ENCODE measurements around the gene CREB5.
A peak's percentile ranks its signal among the peaks of the same experiment; 100 is the strongest.

The CREB5 gene

DNA sequence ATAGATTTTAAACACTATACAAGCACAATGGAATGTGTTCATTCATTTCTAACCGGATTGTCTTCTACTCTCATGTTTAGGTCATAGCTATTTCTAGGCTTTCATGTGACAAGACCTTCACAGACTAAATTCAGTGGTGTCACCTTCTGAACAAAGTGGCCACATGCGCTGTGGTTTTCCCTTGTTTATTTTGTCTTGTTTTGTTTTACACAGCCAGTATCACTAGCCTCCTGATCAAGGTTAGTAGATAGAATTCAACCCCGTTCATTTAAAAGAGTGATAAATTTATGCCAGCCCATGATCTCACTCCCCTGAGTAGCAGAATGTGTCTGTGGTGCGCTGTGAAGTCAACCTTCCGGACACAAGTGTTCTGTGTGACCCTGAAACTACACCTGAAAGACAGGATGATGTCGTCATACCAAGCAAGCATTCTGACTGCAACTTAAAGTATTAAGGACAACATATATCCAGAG, 209.1 kb downstream of the CREB5 start:
- no peak for DNase-seq

GRCh38 chr7:28623105-28623730, 210.9 kb downstream of the CREB5 start:
- DNase-seq = no peak

GRCh38 chr7:28623863-28624262, 211.5 kb downstream of the CREB5 start:
- no peak for DNase-seq

GRCh38 chr7:28625432-28625831, 213.1 kb downstream of the CREB5 start:
- no peak for DNase-seq

DNA sequence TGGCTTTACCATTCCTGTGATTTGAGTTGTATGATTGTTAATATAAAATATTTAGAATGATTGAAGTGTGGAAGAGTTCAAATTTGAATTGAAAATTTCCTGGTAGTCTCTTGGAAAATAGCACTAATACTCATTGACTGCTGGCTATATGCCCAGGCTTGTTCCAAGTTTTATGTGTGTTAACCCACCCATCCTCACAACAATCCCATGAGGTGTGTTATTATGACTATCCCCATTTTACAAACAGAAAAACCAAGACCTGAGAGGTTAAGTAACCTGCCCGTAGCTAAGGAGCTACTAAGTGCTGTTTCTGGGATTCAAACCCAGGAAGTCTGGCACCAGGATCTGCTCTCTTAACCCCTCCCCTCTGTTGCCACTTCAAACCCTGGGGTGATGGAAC, 213.9 kb downstream of the CREB5 start:
- DNase-seq = no peak

- peak; percentile 27 for DNase-seq
These were observed 214.4 kb downstream of the CREB5 start for GRCh38 chr7:28626624-28627262.

- DNase-seq = no peak
These were observed 214.9 kb downstream of the CREB5 start for GRCh38 chr7:28627263-28627653.

DNA sequence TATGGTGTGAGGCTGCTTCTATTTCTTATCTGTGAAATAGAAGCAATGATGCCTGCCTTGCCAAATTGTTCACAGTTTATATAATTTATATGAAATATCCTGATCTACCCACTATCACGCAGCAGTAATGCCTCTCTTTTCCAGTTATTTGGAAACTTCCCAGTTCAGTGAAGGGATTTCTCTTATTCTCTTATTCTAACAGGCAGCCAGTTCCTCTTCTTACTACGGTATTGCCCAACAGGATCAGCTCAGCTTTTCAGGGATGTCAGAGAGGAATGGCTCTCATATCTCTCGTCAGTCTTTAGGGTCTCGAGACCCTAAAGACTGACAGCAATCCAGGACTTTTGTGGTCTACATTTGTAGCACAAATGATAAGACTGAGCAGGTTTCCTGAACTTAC, 215.6 kb downstream of the CREB5 start:
- no peak for DNase-seq

DNA sequence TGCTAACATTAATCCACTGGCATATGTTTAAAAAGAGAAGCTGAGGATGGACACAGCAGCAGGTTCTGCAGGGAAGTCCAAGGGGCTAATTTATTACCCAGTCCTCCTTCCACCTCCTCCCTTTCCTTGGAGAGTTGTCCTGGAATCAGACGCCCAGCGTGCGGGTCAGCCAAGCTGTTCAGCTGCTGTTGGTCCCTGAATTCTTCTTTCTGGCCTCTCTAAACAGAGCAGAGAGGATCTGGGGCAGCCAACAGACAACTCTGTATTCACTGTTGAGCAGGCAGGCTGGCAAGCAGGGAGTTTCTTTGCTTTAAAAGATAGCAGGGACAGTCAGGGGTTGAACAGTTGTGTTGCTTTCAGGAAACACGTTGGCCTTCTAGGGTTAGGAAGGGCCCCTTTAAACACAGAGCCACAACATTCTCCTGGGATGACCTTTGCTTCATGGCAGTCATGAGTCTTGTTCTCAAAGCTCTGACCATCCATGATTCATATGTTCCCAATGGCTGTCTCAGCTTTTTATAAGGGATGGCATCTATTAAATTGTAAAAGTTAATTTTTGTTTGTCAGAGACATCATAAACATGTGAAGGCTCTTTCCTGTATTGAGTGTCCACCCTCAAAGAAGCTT, 217.0 kb downstream of the CREB5 start:
- DNase-seq = no peak

GRCh38 chr7:28630350-28630749, 218.0 kb downstream of the CREB5 start:
- DNase-seq = no peak

- DNase-seq = no peak
These were observed 219.7 kb downstream of the CREB5 start for GRCh38 chr7:28631995-28632394.

GRCh38 chr7:28638914-28639313, 226.6 kb downstream of the CREB5 start:
- DNase-seq = no peak

DNA sequence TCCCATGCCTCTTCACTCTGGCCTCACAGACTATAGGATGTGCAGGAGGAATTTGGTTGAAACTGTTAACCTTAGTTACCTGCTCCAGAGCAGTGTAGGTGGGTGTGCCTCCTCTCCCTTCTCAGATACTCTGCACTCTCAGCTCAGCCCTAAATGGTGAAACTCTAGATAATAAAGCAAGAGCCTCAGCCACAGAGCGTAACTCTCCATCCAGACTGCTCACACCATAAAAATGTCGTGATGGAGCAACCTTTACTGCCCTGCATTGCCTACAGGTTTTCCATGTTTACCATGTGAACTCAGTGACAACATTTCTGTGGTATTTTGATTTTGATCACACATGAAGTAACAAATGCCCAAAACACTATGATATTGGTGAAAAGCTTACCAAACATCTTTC, 227.7 kb downstream of the CREB5 start:
- DNase-seq = no peak

GRCh38 chr7:28641752-28642545, 229.6 kb downstream of the CREB5 start:
- no peak for DNase-seq

DNA sequence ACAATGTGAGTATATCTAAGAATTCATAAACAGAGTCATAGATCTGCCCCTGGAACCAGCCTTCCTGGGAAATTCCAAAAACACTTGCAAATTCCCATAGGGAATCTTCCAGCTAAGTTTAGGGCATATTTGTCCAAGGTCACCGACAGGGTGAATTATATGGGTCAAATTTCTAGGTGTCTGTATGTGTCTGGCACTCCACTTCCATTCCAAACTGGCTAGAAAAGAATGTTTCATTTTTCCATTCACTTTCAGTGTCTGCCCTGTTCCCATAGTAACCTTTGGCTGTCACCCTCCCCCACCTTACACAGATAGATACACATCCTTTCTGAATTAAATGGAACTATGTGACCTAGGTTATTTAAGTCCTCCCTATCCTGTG, 230.9 kb downstream of the CREB5 start:
- DNase-seq = no peak

GRCh38 chr7:28643584-28644340, 231.4 kb downstream of the CREB5 start:
- no peak for DNase-seq

DNA sequence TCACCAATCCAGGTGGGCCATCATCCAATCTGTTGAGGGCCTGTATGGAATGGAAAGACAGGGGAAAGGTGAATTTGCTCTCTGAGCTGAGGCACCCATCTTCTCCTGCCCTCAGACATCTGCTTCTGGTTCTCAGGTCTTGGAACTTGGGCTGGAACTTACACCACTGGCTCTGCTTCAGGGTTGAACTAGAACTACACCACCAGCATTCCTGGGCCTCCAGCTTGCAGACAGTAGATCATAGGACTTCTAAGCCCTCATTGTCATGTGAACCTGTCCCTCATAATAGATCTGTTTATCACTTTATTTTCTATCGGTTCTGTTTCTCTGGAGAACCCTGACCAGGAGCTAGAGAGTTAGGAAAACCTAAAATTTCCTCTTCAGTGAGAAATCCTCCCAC, 233.5 kb downstream of the CREB5 start:
- DNase-seq = no peak

DNA sequence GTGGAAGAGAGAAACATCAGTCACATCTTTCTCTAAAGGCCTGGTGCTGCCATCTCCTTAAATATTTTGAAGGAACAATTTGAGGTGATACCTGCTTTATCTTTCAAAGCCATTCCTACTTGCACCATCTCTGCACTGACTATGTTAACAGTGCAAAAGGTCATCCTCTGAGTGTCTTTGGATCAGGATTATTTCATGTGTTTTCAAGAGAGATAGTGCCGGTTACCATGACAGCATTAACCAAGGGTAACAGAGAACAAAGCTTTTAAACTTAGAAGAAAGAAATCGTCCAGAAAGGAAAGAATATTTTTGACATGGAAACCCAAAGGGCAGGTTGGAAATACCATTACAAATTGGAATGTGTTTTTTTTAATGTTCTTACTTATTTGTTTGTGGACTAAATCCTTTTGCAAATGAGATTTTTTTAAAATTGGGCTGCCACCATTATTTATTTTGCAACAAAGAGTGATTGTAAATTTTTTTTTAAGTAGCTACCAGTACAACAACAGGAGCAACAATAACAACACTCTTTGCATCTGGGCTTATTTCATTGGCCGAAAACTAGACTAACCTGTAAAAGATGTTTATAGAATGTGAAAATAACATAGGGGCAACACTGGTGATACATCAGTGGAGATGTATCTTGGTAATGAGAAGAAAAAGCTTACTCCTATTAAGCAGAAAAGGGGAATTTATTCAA, 234.2 kb downstream of the CREB5 start:
- no peak for DNase-seq

DNA sequence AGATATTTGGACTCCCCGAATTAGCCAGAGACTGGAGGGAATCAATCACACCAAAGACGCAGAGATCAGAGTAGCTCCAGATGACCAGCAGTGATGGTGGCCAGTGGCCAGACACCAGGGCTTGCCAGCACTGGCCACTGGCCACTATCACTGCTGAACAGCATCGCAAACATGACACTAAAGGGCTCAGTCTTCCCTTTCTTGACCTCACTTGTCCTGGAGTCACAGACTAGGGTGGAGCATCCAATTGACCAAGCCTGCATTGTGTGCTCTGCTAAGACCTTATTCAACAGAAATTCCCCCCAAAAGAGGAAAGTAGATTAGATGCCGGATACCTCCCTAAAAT, 234.7 kb downstream of the CREB5 start:
- no peak for DNase-seq

- DNase-seq = no peak
These were observed 236.9 kb downstream of the CREB5 start for GRCh38 chr7:28649189-28649588.

DNA sequence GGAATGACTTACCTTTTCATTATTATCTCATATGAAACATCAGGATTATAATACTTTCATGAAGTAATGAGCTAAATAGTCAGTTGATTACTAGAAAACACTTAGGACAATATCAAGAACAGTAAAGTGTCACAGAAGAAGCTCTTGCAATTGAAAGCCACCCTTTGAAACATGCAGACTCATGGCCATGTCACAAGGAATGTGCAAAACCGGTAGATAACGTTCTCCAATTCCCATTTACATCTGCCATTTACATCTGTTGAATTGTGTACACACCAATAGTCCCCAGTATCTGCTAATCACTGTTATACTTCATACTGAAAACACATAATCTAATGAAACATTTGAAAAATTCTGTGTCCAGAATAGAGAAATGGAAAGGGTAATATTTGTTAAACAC, 237.5 kb downstream of the CREB5 start:
- DNase-seq = no peak

DNA sequence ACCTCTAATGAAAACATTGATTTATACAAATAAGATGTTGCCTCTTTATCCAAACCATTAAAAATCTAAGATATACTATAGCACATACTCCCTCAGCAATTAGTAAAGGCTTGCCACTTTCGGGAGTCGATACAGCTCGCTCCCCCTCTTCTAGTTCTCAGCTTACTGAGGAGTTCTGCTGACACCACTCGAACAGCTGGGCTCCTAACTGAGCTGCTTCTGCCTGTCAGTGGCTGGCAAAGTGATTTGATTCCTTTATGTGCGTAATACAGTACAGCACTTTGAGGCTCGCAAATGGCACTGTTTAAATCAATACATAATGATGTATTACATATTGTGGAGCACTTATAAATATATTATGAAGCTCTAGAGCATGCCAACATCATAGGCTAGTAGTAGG, 241.8 kb downstream of the CREB5 start:
- DNase-seq = no peak

All from activated CD4-positive, alpha-beta T cell treated with anti-CD3 and anti-CD28 coated beads, Interleukin-2, amount 50 U/mL, for 16 hours (primary cell).